HCT116 (cell line): ENCODE data around the gene SLC6A7. TPM values are rescaled to one million over a fixed set of nuclear protein-coding genes. Genes with fewer than 3 reads are reported as not detected.

Source experiments
- ATAC-seq: fragments of 200-7000 bp; cut with Tn5 transposase; 2 replicates; pipeline ENCODE4 v1.9.1; 2020; ENCODE audit warnings: mild to moderate bottlenecking, moderate library complexity
- BruUV-seq: library from RNA; stranded (reverse); fragments of 400-500 nt; replicated peaks from 2 replicates; lab custom pipeline; 2021; lab: Mats Ljungman, UMichigan
- CTCF ChIA-PET: fragments of 300-600 bp; sonication (Branson Sonifier 250); formaldehyde crosslinking; loops from one replicate; lab custom pipeline; 2021; ENCODE audit warnings: antibody characterized with exemption; lab: Charles Lee
- POLR2A ChIA-PET: fragments of 300-600, 350-600 bp; sonication (Branson Sonifier 250); formaldehyde crosslinking; loops from one replicate; lab custom pipeline; 2021; ENCODE audit warnings: antibody characterized with exemption; lab: Charles Lee
- RAD21 ChIA-PET, 2 experiments: fragments of 300-600 bp; sonication (Branson Sonifier 250); formaldehyde crosslinking; loops; one replicate each; lab custom pipeline; 2023; ENCODE audit warnings: low total read pairs in 2 of 2; ENCODE audit not compliant: uncharacterized antibody in 2 of 2, unreplicated experiment in 2 of 2, low non-redundant PET in 1 of 2; lab: Charles Lee
- DNase-seq: peaks from one replicate; pipeline ENCODE4 v3.0.0-alpha.2; 2010; ENCODE audit warnings: low read depth, low spot score
- H2AFZ ChIP-seq: fragments of 200-600 bp; shearing (Covaris generic), sonication (generic); 2 replicates; pipeline ENCODE4 v1.6.1; 2017; ENCODE audit warnings: low read depth, mixed run types, mixed read lengths, antibody characterized with exemption, low read length; ENCODE audit not compliant: poor library complexity, severe bottlenecking
- H3K27ac ChIP-seq: 2 replicates; pipeline ENCODE4 v1.5.1; 2012; ENCODE audit warnings: low read depth, low read length
- H3K27me3 ChIP-seq: fragments of 200-600 bp; sonication (generic); 2 replicates; pipeline ENCODE4 v1.6.1; 2016; ENCODE audit warnings: mixed run types, low read length, mixed read lengths; ENCODE audit not compliant: insufficient read depth
- H3K36me3 ChIP-seq, 2 experiments: fragments of 200-500 bp in 1 of 2; fragments of 200-600 bp in 1 of 2; sonication (Bioruptor generic) in 1 of 2; sonication (generic) in 1 of 2; 2 replicates each; pipeline versions ENCODE4 v1.5.1 to v1.6.1; 2014 to 2016; ENCODE audit warnings: low read length in 2 of 2, inconsistent platforms in 1 of 2, mixed read lengths in 1 of 2, mixed run types in 1 of 2; ENCODE audit not compliant: insufficient read depth in 2 of 2, control insufficient read depth in 1 of 2
- H3K4me1 ChIP-seq, 2 experiments: fragments of 200-600 bp in 1 of 2; sonication (generic) in 1 of 2; 2 replicates each; pipeline versions ENCODE4 v1.5.1 to v1.6.1; 2012 to 2017; ENCODE audit warnings: low read length in 2 of 2, inconsistent platforms in 1 of 2, mild to moderate bottlenecking in 1 of 2, mixed read lengths in 1 of 2, mixed run types in 1 of 2, moderate library complexity in 1 of 2; ENCODE audit not compliant: insufficient read depth in 2 of 2, control insufficient read depth in 1 of 2
- H3K4me2 ChIP-seq: fragments of 200-600 bp; sonication (generic); 2 replicates; pipeline ENCODE4 v1.6.1; 2017; ENCODE audit warnings: mixed run types, low read length, mixed read lengths
- H3K4me3 ChIP-seq, 2 experiments: fragments of 200-600 bp in 1 of 2; sonication (generic) in 1 of 2; replicated peaks in 1 of 2; 2 replicates each; pipeline ENCODE4 v1.5.1; 2011 to 2016; ENCODE audit warnings: low read length in 2 of 2, control low read depth in 1 of 2, low read depth in 1 of 2, mild to moderate bottlenecking in 1 of 2, mixed read lengths in 1 of 2, mixed run types in 1 of 2
- H3K79me2 ChIP-seq: fragments of 200-600 bp; sonication (generic); 2 replicates; pipeline ENCODE4 v1.6.1; 2017; ENCODE audit warnings: mild to moderate bottlenecking, mixed run types, low read length, moderate library complexity, mixed read lengths; ENCODE audit not compliant: insufficient read depth
- H3K9ac ChIP-seq: fragments of 200-600 bp; sonication (generic); 2 replicates; pipeline ENCODE4 v1.6.1; 2016; ENCODE audit warnings: low read length, mixed read lengths
- H3K9me2 ChIP-seq: fragments of 200-600 bp; sonication (generic), shearing (Covaris generic); 2 replicates; pipeline ENCODE4 v1.6.1; 2017; ENCODE audit warnings: mixed run types, mild to moderate bottlenecking, moderate library complexity; ENCODE audit not compliant: insufficient read depth
- H3K9me3 ChIP-seq, 2 experiments: fragments of 200-500 bp in 1 of 2; fragments of 200-600 bp in 1 of 2; sonication (Bioruptor generic) in 1 of 2; sonication (generic) in 1 of 2; 2 replicates each; pipeline ENCODE4 v1.6.1; 2014 to 2017; ENCODE audit warnings: low read length in 2 of 2, mixed read lengths in 2 of 2, inconsistent platforms in 1 of 2, low read depth in 1 of 2, mild to moderate bottlenecking in 1 of 2, mixed run types in 1 of 2, moderate library complexity in 1 of 2; ENCODE audit not compliant: control insufficient read depth in 1 of 2, insufficient read depth in 1 of 2
- H4K20me1 ChIP-seq: fragments of 200-600 bp; sonication (generic), shearing (Covaris generic); 2 replicates; pipeline ENCODE4 v1.6.1; 2017; ENCODE audit warnings: mixed run types, mild to moderate bottlenecking, moderate library complexity; ENCODE audit not compliant: insufficient read depth
- SP1 ChIP-seq: IDR thresholded peaks from 2 replicates; pipeline ENCODE4 v1.6.1; 2012; ENCODE audit warnings: low read depth
- TCF7L2 ChIP-seq: IDR thresholded peaks from 2 replicates; pipeline ENCODE4 v1.7.0; 2011; ENCODE audit warnings: borderline replicate concordance, inconsistent platforms; ENCODE audit not compliant: insufficient read depth, insufficient read length; ENCODE audit errors: extremely low read depth
- intact Hi-C: fragments of 100-400 bp; cut with micrococcal nuclease; formaldehyde crosslinking; loops from 2 replicates; pipeline ENCODE4 v1.10.0; 2022
- total RNA-seq: library from RNA; stranded (reverse); gene quantifications from one replicate; pipeline ENCODE4 v1.2.1, GENCODE V29; 2021; ENCODE audit not compliant: unreplicated experiment
- TF ChIP-seq, protein P1 (sequence below): IDR thresholded peaks from 2 replicates; pipeline ENCODE4 v1.6.1; 2012

Gene SLC6A7
- total RNA-seq, 1 experiment from 2014 or later, result not detected

GRCh38 chr5:150184990-150185912, 4.6 kb upstream of the SLC6A7 start:
- H3K9me3 ChIP-seq, result no peaks in the 10 kb centered on the region
- ChIA-PET POLR2A (no interaction called here), RAD21 (no interaction called here), CTCF (no interaction called here)
- no peaks in the 10 kb centered on the region for H3K9me2 ChIP-seq
- H3K4me3 ChIP-seq, result no peak overlapping the region
- H3K27ac ChIP-seq, result no peak overlapping the region
- H3K4me2 ChIP-seq, result no peak overlapping the region
- no peak overlapping the region for H2AFZ ChIP-seq
- H3K36me3 ChIP-seq, result no peaks in the 10 kb centered on the region
- H3K4me1 ChIP-seq, result peaks cover 0 to 7% of the 10 kb centered on the region in 2 experiments; a peak in 1 of 4 replicates
- H4K20me1 ChIP-seq, result no peaks in the 10 kb centered on the region
- H3K79me2 ChIP-seq, result no peaks in the 10 kb centered on the region
- no peak overlapping the region for H3K9ac ChIP-seq
- ATAC-seq, result no peak
- intact Hi-C loops, result no loop called here
- DNase-seq, result no peak
- TF ChIP-seq, protein P1, sequence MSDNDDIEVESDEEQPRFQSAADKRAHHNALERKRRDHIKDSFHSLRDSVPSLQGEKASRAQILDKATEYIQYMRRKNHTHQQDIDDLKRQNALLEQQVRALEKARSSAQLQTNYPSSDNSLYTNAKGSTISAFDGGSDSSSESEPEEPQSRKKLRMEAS, result no peak
- TF ChIP-seq SP1 (no peak), TCF7L2 (no peak)
- no peaks in the 10 kb centered on the region for H3K27me3 ChIP-seq
- no TSS peak for BruUV-seq

GRCh38 chr5:150186137-150186536, 3.7 kb upstream of the SLC6A7 start:
- Histone ChIP-seq H3K79me2 (no peaks in the 10 kb centered on the region), H3K27ac (no peak overlapping the region), H3K4me1 (peaks cover 0 to 7% of the 10 kb centered on the region in 2 experiments; a peak in 1 of 4 replicates), H2AFZ (no peak overlapping the region), H3K4me3 (no peak overlapping the region), H3K27me3 (no peaks in the 10 kb centered on the region), H3K4me2 (no peak overlapping the region; the same call in 1 of the 2 replicates), H3K9me2 (no peaks in the 10 kb centered on the region), H3K36me3 (no peaks in the 10 kb centered on the region)
- ChIA-PET CTCF (interaction anchor here (1.2 kb wide), 1 partner anchor 10 kb away, joined by 4 read pairs; no protein-coding TSS in a partner anchor), POLR2A (no interaction called here), RAD21 (no interaction called here)
- ATAC-seq, result peak; percentile 21; the same call in 1 of the 2 replicates
- intact Hi-C loops, result no loop called here
- no peak for DNase-seq
- TF ChIP-seq, protein P1, result no peak
- peak; percentile 35 for TF ChIP-seq TCF7L2
- TF ChIP-seq, all 23 proteins: peak for 1
- BruUV-seq, result no TSS peak
- Histone ChIP-seq H3K9me3 (no peaks in the 10 kb centered on the region), H4K20me1 (no peaks in the 10 kb centered on the region), H3K9ac (no peak overlapping the region)
